NCI-H1694 treated with DMSO at 0.1 percent for 48 hours (cell line): ENCODE data around the gene ARHGDIG.
A peak's percentile ranks its signal among the peaks of the same experiment; 100 is the strongest.
"Not testable (repeated sequence)": the region's sequence is repeated elsewhere in the genome, so short reads cannot be mapped to it uniquely, and the experiment has no call there.

Experiments used
- DNase-seq: peaks from one replicate; lab custom pipeline; 2025; lab: John Stamatoyannopoulos, UW

ARHGDIG gene

DNA sequence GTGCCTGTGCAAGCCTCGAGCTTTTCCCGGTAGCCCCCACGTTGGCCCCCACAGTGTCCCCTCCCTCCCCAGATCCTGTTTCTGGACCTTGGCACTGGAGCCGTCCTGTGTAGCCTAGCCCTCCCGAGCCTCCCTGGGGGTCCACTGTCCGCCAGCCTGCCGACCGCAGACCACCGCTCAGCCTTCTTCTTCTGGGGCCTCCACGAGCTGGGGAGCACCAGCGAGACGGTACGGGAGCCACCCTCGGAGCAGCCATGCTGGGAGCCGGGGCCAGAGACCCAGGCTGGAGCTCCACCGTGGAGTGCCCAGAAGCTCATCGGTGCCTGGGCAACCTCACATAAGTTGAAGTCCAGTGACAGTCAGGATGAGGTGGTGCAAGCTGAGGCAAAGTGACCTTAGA is 16.4 kb upstream of the ARHGDIG start:
- DNase-seq: no peak

DNA sequence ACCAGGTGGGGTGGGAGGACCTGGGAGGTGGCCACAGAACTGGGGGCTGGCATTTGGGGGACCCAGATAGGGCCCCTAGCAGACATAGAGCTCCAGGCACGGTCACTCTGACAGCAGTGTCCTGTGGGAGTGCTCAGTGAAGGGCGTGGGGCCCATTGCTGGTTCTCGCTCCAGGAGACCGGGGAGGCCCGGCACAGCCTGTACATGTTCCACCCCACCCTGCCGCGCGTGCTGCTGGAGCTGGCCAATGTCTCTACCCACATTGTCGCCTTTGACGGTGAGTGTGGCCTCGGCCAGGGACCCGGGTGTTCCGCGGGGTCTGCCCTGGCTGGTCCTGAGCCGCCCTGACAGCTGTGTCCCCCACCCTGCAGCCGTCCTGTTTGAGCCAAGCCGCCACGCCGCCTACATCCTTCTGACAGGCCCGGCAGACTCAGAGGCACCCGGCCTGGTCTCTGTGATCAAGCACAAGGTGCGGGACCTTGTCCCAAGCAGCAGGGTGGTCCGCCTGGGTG is 15.9 kb upstream of the ARHGDIG start:
- no peak for DNase-seq

DNA sequence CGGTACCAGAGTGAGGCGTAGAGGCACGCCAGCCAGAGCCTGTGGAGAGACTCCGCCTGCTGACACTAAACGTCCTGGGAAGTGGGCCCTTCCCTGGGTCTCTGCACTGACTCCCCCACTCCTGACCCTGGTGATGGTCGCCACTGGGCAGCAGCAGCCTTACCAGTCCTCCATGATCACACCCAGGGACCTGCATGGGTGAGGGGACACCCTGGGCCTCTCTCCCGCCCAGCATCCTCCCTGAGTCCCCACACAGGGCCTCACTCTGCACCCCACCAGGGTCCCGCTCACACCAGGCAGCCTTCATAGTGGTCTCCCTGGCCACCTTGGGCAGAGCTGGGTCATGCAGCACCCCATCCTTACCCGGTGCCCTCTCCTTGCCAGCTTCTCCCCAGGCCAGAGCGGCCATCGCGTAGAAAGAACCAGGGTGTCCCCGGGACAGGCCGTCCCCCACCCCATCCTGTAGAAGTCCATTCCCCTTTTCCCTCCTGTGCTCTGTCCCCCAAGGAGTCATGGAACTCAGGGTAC is 15.3 kb upstream of the ARHGDIG start:
- no peak for DNase-seq

DNA sequence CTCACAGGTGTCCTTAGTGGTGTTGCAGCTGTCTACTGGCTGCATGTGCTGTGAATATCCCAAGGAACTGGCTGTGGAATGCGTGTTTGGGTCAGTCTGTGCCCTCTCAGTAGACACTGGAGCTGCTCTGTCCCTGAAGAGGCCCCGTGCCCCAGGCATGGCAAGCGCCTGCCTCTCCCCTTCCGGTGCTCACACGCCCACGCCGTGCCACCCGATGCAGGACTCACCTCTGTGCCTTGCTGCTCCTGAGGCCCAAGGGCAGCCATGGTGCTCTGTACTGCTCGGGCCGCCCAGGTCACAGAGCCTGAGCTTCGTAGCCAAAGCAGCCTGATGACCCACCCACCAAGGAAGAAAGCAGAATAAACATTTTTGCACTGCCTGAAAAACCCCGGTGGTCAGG is 14.7 kb upstream of the ARHGDIG start:
- DNase-seq: no peak

DNA sequence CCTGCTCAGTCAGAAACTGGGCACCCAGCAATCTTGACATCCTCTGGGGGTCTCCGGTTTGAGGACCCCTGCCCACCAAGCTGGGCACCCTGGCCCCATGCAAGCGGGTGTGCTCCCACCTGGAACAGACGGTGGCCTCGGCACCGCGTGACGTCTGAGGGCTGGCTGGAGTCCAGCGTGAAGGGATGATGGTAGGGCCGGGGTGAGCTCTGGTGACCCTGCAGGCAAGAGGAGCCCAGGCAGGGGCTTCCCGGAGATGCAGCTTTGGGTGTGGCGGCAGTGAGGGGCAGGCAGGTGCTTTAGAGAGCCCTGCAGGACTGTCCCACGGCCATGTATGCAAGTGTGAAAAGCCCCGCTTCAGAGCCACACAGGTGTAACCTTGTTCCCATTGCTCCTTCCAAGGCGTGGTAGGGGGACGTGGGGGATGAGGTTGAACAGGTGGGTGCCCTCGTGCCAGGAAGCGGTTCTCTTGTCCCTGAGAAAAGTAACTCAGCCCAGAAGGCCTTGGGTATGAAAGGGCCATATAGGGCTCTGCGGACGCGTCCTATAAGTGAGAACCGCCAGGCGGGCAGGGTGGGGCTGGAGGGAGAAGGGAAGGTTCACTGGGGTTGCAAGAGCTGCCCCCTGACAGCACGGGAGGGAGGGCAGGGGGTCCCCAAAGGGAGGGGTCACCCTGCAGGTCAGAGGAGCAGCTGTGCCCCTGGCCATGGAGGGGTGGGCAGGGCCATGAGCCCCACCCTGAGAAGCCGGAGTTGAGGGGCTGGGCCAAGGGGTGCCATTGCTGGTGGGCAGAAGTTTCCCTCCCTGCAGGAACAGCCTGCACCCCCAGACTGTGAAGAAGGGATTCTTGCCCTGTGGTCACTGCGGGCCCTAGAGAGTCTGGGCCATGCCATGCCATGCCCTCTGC is 13.9 kb upstream of the ARHGDIG start:
- DNase-seq: no peak

DNA sequence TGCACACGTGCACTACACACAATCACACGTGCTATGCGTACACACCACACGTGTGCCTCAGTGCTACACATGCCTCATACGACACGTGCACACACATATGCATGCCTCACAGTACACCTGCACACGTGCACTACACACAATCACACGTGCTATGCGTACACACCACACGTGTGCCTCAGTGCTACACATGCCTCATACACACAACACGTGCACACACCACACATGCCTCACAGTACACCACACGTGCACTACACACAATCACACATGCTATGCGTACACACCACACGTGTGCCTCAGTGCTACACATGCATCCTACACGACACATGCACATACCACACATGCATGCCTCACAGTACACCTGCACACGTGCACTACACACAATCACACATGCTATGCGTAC is 12.8 kb upstream of the ARHGDIG start:
- not testable (repeated sequence) for DNase-seq

DNA sequence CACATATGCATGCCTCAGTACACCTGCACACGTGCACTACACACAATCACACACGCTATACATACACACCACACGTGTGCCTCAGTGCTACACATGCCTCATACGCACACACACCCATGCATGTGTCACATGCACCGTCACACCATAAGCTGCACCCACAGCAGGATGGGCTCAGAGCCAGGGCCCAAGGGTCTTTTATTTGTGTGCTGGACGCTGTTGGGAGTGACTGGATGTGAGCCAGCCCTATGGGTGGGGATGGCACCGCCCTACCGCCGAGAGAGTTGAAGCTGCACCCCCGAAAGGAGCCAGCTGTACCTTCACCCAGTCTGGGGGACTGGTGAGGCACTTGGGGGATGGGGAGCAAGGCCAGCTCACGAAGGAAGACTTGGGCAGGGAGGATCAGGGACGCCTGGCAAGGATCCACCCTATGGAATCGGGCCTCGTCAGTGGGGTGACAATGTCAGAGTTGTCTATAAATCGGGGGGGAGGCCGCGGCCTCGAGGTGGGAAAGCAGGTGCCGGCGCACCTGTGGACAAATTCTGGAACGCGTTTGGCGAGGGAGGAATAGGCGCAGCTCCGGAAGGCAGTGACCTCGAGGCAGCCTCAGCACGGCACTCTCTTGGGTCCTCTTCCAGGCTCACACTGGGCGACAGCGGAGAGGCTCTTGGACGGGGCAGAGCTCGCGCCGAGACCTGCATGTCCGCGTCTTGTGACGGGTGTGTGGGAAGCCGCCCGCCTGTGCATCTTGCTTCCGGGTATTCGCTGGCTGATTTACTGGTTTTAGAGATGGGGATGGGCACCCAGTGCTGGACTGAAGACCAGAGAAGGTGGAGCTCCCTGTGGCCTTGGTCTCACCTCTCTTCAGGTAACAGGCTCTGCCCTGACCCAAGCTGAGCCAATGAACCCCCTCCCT is 12.0 kb upstream of the ARHGDIG start:
- DNase-seq: no peak

DNA sequence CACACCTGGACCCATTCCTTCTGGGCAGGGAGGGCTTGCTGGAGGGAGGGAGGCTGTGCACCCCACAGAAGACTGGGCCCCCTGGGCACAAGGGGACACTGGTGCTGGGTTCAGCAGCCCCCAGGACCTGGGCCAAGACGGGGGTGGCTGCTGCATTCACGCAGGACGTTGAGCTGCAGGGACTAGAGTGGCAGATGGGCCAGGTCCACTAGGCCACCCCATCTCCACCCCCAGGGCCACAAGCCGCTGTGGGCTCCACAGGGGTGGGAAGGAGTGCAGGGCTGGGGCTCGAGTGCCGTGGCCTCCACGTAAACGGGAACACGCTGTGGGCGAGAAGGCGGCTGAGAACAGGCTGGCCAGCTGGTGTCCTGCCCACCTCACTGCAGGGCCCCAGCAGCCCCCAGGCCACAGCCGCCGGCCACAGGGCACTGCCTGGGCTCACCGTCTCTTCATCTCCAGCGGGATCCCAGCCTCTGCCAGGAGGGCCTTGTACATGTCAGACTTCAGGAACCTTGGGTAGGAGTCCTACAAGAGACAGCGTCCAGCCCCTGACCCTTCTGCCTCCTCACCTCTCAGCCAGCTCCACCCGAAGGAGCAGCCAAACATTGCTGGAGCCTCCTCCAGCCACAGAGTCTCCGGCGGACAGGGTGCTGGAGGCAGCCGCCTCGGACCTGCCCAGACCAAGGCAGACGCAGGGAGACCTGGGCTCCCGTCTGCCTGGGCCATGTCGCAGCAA is 11.2 kb upstream of the ARHGDIG start:
- no peak for DNase-seq

DNA sequence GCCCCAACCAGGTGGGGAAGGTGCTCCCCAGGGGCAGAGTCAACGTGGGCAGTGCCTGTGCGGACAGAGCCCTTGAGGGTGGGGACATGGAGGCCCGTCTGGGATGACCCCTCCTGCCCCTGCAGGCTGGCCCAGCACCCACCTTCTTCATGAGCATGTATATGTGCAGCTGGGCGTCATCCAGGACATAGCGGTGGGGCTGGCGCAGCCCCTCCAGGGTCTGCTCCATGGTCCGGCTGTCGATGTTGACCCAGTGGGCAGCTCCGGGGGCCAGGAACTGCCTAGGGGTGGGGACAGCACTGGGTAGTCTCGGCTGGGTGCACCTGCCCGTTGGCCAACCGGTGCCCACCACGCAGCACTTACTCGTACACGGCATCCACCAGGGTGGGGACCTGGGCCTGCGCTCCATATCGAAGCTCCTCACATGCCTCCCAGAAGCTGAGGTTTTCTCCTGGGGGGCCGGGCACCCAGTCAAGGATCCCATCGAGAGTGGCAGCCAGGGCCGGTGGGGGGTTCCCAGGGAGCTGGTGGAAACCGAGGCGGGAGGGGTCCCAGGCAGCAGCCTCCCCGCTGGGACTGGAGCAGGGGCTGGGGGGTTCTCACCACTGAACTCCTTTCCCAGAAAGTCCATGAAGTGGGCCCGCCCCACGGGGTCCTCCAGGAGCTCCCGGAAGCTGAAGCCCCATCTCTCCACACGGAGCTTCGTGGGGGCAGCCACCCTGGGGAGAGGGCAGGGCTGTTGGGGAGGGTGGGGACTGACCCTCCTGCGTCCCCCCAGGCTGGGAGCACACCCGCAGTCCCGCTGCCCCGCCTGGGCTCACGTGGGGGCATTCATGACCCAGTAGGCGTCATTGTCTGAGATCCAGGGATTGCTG is 9.8 kb upstream of the ARHGDIG start:
- DNase-seq: no peak

DNA sequence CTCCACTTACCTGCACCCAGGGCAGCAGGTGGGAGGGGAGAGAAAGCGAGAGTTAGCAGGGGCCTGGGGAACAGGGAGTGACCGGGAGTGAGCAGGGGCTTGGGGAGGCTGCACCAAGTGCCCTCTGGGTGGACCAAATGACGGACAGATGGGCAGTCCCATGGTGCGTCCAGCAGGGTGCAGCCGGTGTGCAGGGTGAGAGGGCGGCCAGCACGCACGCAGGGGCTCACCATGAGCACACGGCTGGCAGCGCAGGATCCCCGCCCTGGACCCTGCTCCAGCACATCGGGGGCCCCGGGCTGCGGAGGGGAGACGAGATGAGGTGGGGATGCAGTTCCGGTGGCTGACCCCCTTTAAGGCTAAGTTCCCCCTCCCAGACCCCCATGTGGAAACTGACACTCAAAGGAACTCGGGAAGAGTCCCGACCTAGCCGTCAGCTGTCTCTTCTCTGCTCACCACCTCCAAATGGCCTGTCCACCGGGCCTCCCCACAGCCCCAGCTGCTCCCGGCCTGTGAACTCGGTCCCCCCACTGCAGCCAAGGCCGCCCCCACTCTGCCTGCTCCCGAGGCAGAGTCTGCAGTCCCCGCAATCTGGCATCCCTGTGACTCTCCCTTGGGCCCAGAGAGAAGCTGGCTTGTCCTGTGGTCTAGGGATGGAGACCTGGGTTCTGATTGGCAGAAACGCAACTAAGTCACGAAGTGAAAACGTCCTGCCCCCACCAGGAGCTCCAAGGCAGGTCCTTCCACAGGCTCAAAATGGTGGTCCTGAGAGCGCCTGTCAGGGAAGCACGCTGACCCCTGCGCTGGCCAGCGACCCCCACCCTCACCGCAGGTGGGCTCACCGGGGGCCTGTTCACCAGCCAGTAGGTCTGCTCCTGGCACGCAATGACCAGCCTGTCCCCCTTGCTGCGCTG is 7.5 kb upstream of the ARHGDIG start:
- no peak for DNase-seq

DNA sequence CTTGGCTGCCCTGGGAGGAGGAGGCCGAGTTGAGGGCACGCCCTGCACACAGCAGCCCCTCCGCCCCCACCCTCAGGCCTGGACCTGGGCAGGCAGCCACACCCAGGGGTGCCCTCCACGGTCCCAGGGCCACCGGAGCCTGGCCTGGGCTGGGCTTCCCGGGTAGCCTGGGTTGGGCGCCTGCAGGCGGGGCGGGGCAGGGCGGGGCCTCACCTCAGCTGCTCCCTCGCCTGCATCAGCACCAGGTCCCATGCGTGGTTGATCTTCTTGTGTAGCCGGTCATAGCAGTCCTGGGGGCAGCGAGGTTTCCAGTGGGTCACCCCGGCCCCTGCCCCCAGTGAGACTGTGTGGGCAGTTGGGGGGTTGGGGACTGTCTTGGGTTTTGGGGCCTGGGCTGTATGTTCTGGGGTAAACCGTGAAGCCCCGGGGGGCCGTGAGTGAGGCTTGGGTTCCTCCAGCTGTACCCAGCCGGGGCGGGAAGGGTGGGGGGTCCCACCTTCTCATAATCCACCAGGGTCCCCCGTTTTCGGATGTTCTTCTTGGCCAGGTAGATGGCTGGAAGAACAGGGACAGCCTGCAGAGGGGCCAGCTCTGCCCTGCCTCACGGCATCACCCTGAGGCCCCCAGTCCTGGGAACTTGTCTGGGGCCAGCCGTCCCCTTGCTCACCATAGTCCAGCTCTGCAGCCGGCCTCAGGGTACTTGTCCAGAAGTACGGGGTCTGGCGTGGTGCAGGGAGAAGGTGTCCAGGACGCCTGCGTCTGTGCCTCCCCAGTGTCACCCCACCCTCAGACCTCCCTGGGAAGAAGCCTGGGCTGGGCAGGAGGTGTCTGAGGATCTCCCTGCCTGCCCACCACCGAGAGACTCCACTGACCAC is 6.6 kb upstream of the ARHGDIG start:
- no peak for DNase-seq

DNA sequence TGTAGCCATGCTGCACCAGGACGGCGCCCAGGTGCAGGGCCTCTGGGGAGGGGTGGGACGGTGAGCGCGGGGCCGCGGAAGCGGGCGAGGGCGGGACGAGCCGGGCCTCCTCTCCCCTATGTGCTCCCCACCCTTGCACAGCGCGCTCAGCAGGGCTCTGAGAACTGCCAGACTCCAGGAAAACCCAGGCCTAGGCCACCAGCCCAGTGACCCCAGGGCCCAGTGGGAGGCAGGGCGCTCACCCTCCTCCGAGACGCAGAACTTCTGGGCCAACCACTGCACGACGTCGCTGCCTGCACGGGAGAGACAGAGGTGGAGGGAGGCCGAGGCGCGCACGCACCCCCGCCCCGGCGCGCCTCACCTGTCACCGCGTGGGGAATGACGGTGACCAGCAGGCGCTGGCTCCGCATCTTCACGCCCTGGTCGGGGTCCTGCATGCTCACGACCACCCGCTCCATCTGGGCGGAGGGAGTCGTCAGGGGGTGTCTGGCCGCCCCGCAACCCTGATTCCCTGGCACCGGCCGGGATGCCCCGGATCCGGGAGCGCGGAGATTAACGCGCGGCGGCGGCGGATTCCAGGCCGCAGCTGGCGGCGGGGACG is 5.2 kb upstream of the ARHGDIG start:
- DNase-seq: no peak

DNA sequence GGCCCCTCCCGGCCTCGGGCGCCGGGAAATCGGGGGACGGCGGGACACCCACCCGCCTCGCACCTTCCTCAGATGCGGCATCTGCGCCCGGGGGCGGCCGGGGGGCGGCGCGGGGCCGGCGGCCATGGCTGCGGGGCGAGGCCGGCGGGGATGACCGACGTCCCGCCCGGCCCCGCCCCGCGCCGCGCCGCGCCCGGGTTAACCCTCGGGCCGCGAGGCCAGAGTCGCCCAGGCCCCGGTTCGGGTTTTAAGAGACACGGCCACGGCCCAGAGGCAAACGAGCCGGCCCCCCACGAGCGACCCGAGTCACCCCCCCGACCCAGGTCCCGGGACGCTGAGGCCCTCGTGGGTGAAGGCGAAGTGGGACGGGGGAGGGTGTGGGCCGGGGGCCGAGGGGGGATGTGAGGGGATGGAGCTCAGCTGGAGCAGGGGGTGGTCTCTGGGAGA is 4.6 kb upstream of the ARHGDIG start, which contains the start of gene RGS11:
Gene RGS11 (minus strand): TSS at position 159 of the 447 bp plus-strand sequence. CDS start 33 bp downstream, at position 126.
- no peak for DNase-seq

DNA sequence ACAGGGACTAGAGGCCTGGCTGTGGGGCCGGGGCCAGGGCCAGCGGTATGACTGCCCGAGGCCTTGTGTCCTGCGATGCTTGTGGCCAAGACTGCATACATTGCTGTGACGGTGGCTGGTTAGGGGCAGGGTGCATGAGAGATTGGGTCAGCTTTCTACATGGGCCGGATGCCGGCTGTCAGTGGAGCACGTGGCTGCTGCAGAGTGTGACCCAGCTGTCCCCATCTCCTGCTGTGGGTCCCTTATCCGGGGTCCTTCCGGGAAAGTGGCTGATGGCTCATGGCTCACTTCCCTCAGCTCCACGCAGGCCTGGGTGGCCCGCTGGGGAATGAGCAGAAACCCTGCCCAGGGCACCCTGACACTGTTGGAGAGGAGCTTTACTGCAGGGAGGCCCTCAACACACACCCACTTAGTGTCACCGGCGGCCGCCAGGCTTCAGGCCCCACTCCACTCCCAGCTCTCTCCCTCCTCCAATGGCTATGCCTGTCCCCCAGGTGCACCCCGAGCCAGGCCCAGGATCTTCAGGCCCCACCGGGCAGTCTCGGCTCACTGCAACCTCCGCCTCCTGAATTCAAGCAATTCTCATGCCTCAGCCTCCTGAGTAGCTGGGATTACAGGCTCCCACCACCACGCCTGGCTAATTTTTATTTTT is 3.8 kb upstream of the ARHGDIG start:
- DNase-seq: no peak

DNA sequence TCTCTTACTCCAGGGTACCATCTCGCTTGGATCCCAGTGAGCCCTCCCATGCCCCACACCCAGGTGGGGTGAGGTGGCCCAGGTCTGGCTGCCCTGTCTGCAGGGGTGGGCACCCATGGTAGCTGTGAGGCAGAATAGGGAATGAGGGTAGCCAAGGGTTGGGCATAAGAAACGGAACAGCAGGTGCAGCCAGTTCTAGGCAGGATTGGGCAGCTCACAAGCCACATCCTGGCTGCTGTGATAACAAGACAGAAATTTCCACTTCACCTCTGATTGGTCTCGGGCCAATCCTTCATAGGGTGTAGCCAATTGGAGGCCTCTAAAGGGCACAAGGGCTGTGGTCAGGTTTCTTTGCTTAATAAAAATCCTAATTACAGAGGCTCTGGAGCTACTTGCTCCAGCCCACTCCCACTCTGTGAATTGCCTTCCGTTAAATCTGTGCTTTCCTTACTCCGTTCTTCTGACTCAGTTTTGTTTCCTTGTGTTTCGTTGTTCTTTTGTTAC is 1.5 kb upstream of the ARHGDIG start:
- DNase-seq: peak; percentile 3

DNA sequence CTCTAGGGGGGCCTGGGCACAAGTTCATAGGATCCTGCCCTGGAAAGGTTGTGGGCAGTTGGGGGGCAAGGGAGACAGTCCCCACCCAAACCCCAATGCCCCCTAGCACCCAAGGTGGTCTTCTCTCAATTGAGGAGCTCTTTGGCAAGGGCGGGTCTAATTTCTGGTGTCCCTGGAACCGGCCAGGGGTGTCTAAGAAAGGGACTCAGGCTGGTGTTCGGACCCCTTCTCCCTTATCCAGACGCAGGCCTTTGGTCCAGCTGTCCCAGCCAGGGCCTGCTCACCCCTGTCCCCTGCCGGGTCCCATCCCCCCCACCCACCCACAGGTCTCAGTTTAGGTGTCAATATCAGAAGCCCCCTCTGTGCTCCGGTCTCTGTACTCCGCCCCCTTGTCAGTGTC is 860 bp upstream of the ARHGDIG start:
- DNase-seq: no peak

DNA sequence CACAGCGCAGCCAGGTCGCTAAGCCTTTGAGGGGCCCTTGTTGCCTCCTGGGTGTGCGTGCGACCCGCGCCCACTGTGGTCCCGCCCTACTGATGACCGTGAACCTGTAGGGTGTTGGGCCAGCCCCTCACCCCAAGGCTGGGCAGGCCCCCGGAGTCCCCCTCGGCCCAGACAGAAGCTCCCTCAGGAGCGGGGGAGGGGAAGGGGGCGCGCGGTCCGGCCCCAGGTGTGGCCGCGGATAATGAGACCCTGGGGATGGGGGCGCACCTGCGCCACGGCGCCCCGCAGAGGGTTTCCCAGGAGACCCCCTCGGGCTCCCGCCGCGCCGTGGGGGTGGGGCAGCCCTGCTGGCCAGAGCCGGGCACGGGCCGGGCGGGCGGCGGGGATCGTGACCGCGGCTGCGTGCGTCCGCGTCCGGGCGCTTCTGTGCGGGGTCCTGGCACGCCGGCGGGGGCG is 358 bp upstream of the ARHGDIG start:
- no peak for DNase-seq
